HepG2 (cell line): ENCODE measurements around the gene TRIM66. TPM values are rescaled to one million over a fixed set of nuclear protein-coding genes. Genes with fewer than 3 reads are reported as not detected.

Experiments used
- ATAC-seq: fragments of 200-7000 bp; cut with Tn5 transposase; 3 replicates; pipeline ENCODE4 v1.9.1; 2020; ENCODE audit warnings: mild to moderate bottlenecking, moderate library complexity
- BruUV-seq: library from RNA; stranded (reverse); fragments of 400-500 nt; replicated peaks from 2 replicates; lab custom pipeline; 2021; lab: Mats Ljungman, UMichigan
- CTCF ChIA-PET: fragments of 300-600 bp; formaldehyde crosslinking; extraction: SDS; loops from one replicate; lab custom pipeline; 2021; ENCODE audit warnings: low total read pairs, inconsistent platforms, low intra/inter-chr PET ratio; lab: Yijun Ruan, JAX
- POLR2A ChIA-PET: fragments of 350-600 bp; sonication (Branson Sonifier 250); formaldehyde crosslinking; loops from one replicate; lab custom pipeline; 2020; ENCODE audit warnings: antibody characterized with exemption, inconsistent platforms; lab: Yijun Ruan, JAX
- DNase-seq: peaks from one replicate; pipeline ENCODE4 v3.0.0-alpha.2; 2015; ENCODE audit warnings: low spot score
- FAIRE-seq: peaks from 3 replicates; lab custom pipeline; 2011; peaks lifted over from hg19 to GRCh38; lab: Jason Lieb, UNC
- H2AFZ ChIP-seq: one replicate; pipeline ENCODE4 v1.6.1; 2011; ENCODE audit warnings: low read length, inconsistent platforms
- H3K27ac ChIP-seq: fragments of 300-600 bp; 3 replicates; pipeline ENCODE4 v1.8.0; 2011; ENCODE audit warnings: mixed run types, mild to moderate bottlenecking, mixed read lengths, low read length, inconsistent platforms; ENCODE audit not compliant: insufficient read depth; ENCODE audit errors: extremely low read length
- H3K27me3 ChIP-seq, 2 experiments: fragments of 200-600 bp in 1 of 2; 2 replicates in 1 of 2; 3 replicates in 1 of 2; pipeline versions ENCODE4 v1.6.0 to v1.8.0; 2011; ENCODE audit warnings: low read length in 2 of 2, mild to moderate bottlenecking in 2 of 2, moderate library complexity in 2 of 2, inconsistent platforms in 1 of 2; ENCODE audit not compliant: insufficient read depth in 2 of 2, control insufficient read depth in 1 of 2
- H3K36me3 ChIP-seq, 2 experiments: fragments of 200-600 bp in 1 of 2; replicated peaks in 1 of 2; 2 replicates in 1 of 2; 3 replicates in 1 of 2; pipeline versions ENCODE4 v1.5.1 to v1.8.0; 2011; ENCODE audit warnings: low read length in 2 of 2, inconsistent platforms in 1 of 2; ENCODE audit not compliant: insufficient read depth in 2 of 2, control insufficient read depth in 1 of 2
- H3K4me1 ChIP-seq: 2 replicates; pipeline ENCODE4 v1.5.1; 2012; ENCODE audit warnings: low read length, inconsistent platforms; ENCODE audit not compliant: insufficient read depth
- H3K4me2 ChIP-seq: 2 replicates; pipeline ENCODE4 v1.6.0; 2011; ENCODE audit warnings: low read depth, low read length, inconsistent platforms
- H3K4me3 ChIP-seq, 3 experiments: fragments of 200-600 bp in 1 of 3; sonication (generic), shearing (Covaris generic) in 1 of 3; replicated peaks in 1 of 3; 2 replicates each; pipeline ENCODE4 v1.5.1; 2011 to 2016; ENCODE audit warnings: low read length in 3 of 3, inconsistent platforms in 2 of 3, low read depth in 2 of 3, mild to moderate bottlenecking in 2 of 3, control low read depth in 1 of 3, mixed read lengths in 1 of 3; ENCODE audit not compliant: insufficient read depth in 1 of 3
- H3K79me2 ChIP-seq: one replicate; pipeline ENCODE4 v1.6.1; 2011; ENCODE audit warnings: low read length, inconsistent platforms; ENCODE audit not compliant: insufficient read depth
- H3K9ac ChIP-seq: 2 replicates; pipeline ENCODE4 v1.6.0; 2011; ENCODE audit warnings: mild to moderate bottlenecking, low read depth, low read length, inconsistent platforms; ENCODE audit not compliant: insufficient read depth
- H3K9me3 ChIP-seq: 2 replicates; pipeline ENCODE4 v1.5.1; 2012; ENCODE audit warnings: mild to moderate bottlenecking, low read length
- H4K20me1 ChIP-seq: 2 replicates; pipeline ENCODE4 v1.6.0; 2011; ENCODE audit warnings: inconsistent platforms, mild to moderate bottlenecking, low read length, moderate library complexity; ENCODE audit not compliant: insufficient read depth
- DNMT1 ChIP-seq: sonication (generic); formaldehyde crosslinking; IDR thresholded peaks from 2 replicates; pipeline ENCODE4 v1.5.1; 2020; ENCODE audit warnings: mild to moderate bottlenecking, missing genetic modification reagents
- FOXK2 ChIP-seq: fragments of 450-650 bp; IDR thresholded peaks from 2 replicates; pipeline ENCODE4 v1.6.1; 2016
- MBNL3 ChIP-seq: fragments of 250-450 bp; sonication (Bioruptor Pico); conservative IDR thresholded peaks from 2 replicates; pipeline ENCODE4 v1.8.0; 2022; ENCODE audit warnings: mild to moderate bottlenecking, inconsistent platforms
- PRDM10 ChIP-seq: sonication (generic); formaldehyde crosslinking; IDR thresholded peaks from 2 replicates; pipeline ENCODE4 v1.4.0; 2020; ENCODE audit warnings: low read depth, missing genetic modification reagents
- SNAI1 ChIP-seq: sonication (generic); formaldehyde crosslinking; IDR thresholded peaks from 2 replicates; pipeline ENCODE4 v1.5.0; 2020; ENCODE audit warnings: mild to moderate bottlenecking, missing genetic modification reagents, borderline replicate concordance
- XRCC5 ChIP-seq: fragments of 200-400 bp; formaldehyde crosslinking; optimal IDR thresholded peaks from 2 replicates; pipeline ENCODE3; 2017; ENCODE audit warnings: mild to moderate bottlenecking, low read length
- ZIK1 ChIP-seq: sonication (generic); formaldehyde crosslinking; IDR thresholded peaks from 2 replicates; pipeline ENCODE4 v1.5.0; 2020; ENCODE audit warnings: mild to moderate bottlenecking, low read depth, missing genetic modification reagents, borderline replicate concordance
- ZNF432 ChIP-seq: sonication (generic); formaldehyde crosslinking; IDR thresholded peaks from 2 replicates; pipeline ENCODE4 v1.5.0; 2020; ENCODE audit warnings: missing genetic modification reagents, mild to moderate bottlenecking, borderline replicate concordance
- WGBS: methylation state at CpG from one replicate; pipeline ENCODE4 v1.1.6; 2017; ENCODE audit warnings: low lambda C conversion rate; 5-methylcytosine and 5-hydroxymethylcytosine counted together
- in situ Hi-C: cut with HindIII; loops from 2 replicates; pipeline ENCODE4 v1.10.0; 2017; ENCODE audit warnings: low pct_unique_long_range_greater_than_20kb; ENCODE audit not compliant: extremely low pct_ligation_motif_present
- intact Hi-C: fragments of 100-400 bp; cut with micrococcal nuclease; formaldehyde crosslinking; loops from one replicate; pipeline ENCODE4 v1.10.0; 2022; ENCODE audit not compliant: unreplicated experiment
- polyA plus RNA-seq, 8 experiments: library from polyadenylated mRNA; depleted of rRNA in 3 of 8; stranded (reverse) in 7 of 8; unstranded in 1 of 8; fragments of >200 nt; fragmentation: Illumina TruSeq in 4 of 8; extraction: Trizol in 4 of 8; gene quantifications; 2 replicates each; pipeline versions ENCODE4 v1.2.1 to v1.2.3, GENCODE V29; 2011 to 2016; ENCODE audit warnings: low read depth in 4 of 8, missing spikeins in 1 of 8, mixed read lengths in 1 of 8; ENCODE audit not compliant: insufficient read depth in 1 of 8
- total RNA-seq, 5 experiments: library from RNA; depleted of rRNA; stranded (reverse); fragments of >200 nt; fragmentation: Illumina TruSeq; extraction: Trizol; gene quantifications; 2 replicates each; pipeline ENCODE4 v1.2.3, GENCODE V29; 2016; ENCODE audit warnings: low read depth in 1 of 5
- TF ChIP-seq, protein P1 (sequence below): sonication (generic); formaldehyde crosslinking; IDR thresholded peaks from 2 replicates; pipeline ENCODE4 v1.4.0; 2020; ENCODE audit warnings: mild to moderate bottlenecking, missing genetic modification reagents
- TF ChIP-seq, protein P2 (sequence below): sonication (generic); formaldehyde crosslinking; conservative IDR thresholded peaks from 2 replicates; pipeline ENCODE4 v1.4.0; 2020; ENCODE audit warnings: missing genetic modification reagents

TRIM66 gene
- total and polyA plus RNA-seq, 2 of the 13 experiments (the other 11 are each of a cell fraction or from before 2014, with no cell fraction given) = 4.9 to 6.1 TPM

DNA sequence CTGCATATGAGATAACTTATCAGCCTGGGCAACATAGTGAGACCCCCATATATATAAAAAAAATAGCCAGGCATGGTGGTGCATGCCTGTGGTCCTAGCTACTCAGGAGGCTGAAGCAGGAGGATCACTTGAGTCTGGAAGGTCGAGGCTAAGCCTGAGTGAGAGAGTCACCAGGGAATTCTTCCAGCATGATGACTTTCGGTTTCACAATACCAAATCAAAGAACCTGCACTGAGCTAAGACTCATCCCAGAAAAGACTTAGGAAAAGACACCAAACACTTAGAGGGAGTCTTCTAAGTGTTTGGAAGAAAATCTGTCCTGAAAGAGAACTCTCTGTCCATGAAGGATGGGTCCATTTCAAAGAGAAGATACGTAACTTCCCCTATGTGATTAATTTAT, 101.2 kb downstream of the TRIM66 start:
- FAIRE-seq = no peak
- Histone ChIP-seq H3K9ac (no peak overlapping the region), H3K4me3 (no peak overlapping the region), H3K27me3 (no peaks in the 10 kb centered on the region), H3K4me1 (peaks cover 12% of the 10 kb centered on the region), H3K9me3 (no peaks in the 10 kb centered on the region), H2AFZ (no peak overlapping the region), H3K36me3 (no peaks in the 10 kb centered on the region), H3K27ac (no peak overlapping the region), H3K79me2 (no peaks in the 10 kb centered on the region), H4K20me1 (no peaks in the 10 kb centered on the region), H3K4me2 (no peak overlapping the region)
- in situ Hi-C loops (no loop called here), intact Hi-C loops (no loop called here)
- CTCF ChIA-PET = no interaction called here
- no peak for ATAC-seq
- no peak for DNase-seq
- BruUV-seq = no TSS peak
- TF ChIP-seq SNAI1 (CRISPR knock-in tag) (no peak), DNMT1 (CRISPR knock-in tag) (no peak)
- WGBS = 58% methylated on average over 3 of the region's 3 CpGs
- POLR2A ChIA-PET = no interaction called here

DNA sequence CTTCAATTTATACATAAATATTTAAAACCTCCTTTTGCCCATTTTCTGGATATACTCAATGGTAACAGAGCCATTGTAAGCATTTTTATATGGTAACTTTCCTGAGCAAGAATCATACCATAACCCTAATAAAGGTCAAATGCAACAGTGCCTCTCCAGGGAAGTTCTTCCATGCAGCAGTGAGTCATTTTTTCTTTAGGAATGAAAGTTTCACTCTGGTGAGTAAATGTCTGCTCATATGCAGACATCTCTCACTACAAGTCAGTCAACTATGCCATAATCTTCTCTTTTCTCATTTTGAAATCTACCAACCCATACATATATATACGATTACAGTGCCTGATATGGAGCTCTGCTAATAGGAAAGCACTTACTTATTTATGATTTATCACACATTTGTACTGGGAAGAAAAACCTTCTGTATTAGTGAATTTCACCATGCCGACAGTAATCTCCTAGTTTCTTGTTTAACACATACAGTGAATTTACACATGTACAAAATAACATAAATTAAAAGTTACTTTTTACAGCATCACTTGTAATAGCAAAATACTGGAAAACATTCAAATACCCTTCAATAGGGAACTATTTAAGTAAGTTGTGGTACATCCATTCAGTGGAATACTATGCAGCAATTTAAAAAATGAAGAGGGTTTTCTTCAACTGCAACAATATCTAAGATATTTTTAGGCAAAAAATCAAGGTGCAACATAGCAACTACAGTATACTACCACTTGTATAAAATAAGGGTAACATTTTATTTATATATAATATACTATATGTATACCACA, 104.5 kb downstream of the TRIM66 start:
- Histone ChIP-seq H3K36me3 (no peaks in the 10 kb centered on the region), H3K4me2 (no peak overlapping the region), H2AFZ (no peak overlapping the region), H3K4me1 (no peaks in the 10 kb centered on the region), H3K27ac (no peak overlapping the region), H4K20me1 (no peaks in the 10 kb centered on the region), H3K9ac (no peak overlapping the region), H3K4me3 (no peak overlapping the region), H3K9me3 (no peaks in the 10 kb centered on the region), H3K27me3 (no peaks in the 10 kb centered on the region), H3K79me2 (no peaks in the 10 kb centered on the region)
- CTCF ChIA-PET = no interaction called here
- POLR2A ChIA-PET = no interaction called here
- no TSS peak for BruUV-seq
- intact Hi-C loops = no loop called here
- DNase-seq (no peak), ATAC-seq (no peak), FAIRE-seq (no peak)
- WGBS = 84% methylated on average over 2 of the region's 2 CpGs
- in situ Hi-C loops = no loop called here
- TF ChIP-seq ZNF432 = no peak
- TF ChIP-seq XRCC5 = no peak
- TF ChIP-seq ZIK1 (CRISPR knock-in tag) = no peak
- TF ChIP-seq PRDM10 (CRISPR knock-in tag) = no peak
- TF ChIP-seq MBNL3 (CRISPR knock-in tag) = no peak
- TF ChIP-seq, protein P1, sequence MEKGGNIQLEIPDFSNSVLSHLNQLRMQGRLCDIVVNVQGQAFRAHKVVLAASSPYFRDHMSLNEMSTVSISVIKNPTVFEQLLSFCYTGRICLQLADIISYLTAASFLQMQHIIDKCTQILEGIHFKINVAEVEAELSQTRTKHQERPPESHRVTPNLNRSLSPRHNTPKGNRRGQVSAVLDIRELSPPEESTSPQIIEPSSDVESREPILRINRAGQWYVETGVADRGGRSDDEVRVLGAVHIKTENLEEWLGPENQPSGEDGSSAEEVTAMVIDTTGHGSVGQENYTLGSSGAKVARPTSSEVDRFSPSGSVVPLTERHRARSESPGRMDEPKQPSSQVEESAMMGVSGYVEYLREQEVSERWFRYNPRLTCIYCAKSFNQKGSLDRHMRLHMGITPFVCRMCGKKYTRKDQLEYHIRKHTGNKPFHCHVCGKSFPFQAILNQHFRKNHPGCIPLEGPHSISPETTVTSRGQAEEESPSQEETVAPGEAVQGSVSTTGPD (CRISPR knock-in tag) = no peak
- TF ChIP-seq FOXK2 = no peak
- TF ChIP-seq, protein P2, sequence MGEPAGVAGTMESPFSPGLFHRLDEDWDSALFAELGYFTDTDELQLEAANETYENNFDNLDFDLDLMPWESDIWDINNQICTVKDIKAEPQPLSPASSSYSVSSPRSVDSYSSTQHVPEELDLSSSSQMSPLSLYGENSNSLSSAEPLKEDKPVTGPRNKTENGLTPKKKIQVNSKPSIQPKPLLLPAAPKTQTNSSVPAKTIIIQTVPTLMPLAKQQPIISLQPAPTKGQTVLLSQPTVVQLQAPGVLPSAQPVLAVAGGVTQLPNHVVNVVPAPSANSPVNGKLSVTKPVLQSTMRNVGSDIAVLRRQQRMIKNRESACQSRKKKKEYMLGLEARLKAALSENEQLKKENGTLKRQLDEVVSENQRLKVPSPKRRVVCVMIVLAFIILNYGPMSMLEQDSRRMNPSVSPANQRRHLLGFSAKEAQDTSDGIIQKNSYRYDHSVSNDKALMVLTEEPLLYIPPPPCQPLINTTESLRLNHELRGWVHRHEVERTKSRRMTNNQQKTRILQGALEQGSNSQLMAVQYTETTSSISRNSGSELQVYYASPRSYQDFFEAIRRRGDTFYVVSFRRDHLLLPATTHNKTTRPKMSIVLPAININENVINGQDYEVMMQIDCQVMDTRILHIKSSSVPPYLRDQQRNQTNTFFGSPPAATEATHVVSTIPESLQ = no peak
